ENCODE measurements around the gene TMEM203.

- TF ChIP-seq CTCF (conservative IDR thresholded peaks at IDR 0.05; ENCODE audit: low read depth, low read length) (no peak), SMC3 (IDR thresholded peaks at IDR 0.05; ENCODE audit: low read depth, low read length) (no peak), POLR2A (IDR thresholded peaks at IDR 0.05; ENCODE audit: low read depth, low read length) (no peak), RAD21 (IDR thresholded peaks at IDR 0.05; ENCODE audit: low read length) (no peak), BHLHE40 (IDR thresholded peaks at IDR 0.05; ENCODE audit: low read depth, low read length) (no peak), RFX5 (IDR thresholded peaks at IDR 0.05; ENCODE audit: low read depth, low read length) (no peak), USF2 (IDR thresholded peaks at IDR 0.05; ENCODE audit: low read depth, low read length) (no peak), MXI1 (IDR thresholded peaks at IDR 0.05; ENCODE audit: borderline replicate concordance, low read depth, low read length) (no peak), MAFK (IDR thresholded peaks at IDR 0.05; ENCODE audit: low read depth, low read length) (no peak), FOS (IDR thresholded peaks at IDR 0.05; ENCODE audit: low read depth, low read length) (no peak), NFE2L2 (IDR thresholded peaks at IDR 0.05; ENCODE audit: low read depth, low read length) (no peak), MAZ (IDR thresholded peaks at IDR 0.05; ENCODE audit: borderline replicate concordance, low read depth, low read length) (no peak)
- TF ChIP-seq, protein P1, sequence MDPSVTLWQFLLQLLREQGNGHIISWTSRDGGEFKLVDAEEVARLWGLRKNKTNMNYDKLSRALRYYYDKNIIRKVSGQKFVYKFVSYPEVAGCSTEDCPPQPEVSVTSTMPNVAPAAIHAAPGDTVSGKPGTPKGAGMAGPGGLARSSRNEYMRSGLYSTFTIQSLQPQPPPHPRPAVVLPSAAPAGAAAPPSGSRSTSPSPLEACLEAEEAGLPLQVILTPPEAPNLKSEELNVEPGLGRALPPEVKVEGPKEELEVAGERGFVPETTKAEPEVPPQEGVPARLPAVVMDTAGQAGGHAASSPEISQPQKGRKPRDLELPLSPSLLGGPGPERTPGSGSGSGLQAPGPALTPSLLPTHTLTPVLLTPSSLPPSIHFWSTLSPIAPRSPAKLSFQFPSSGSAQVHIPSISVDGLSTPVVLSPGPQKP (IDR thresholded peaks at IDR 0.05; ENCODE audit: borderline replicate concordance, low read depth, low read length) = no peak
Measured at GRCh38 chr9:137218212-137218753, 12.8 kb upstream of the TMEM203 start.

Data from IMR-90 (cell line).